Measurements from ENCODE around the gene SLC5A5.

GRCh38 chr19:17929056-17929455 is 57.3 kb downstream of the SLC5A5 start:
- no peak for TF ChIP-seq CTCF (tag by site-specific recombination; IDR thresholded peaks at IDR 0.05)
- no peak for TF ChIP-seq YY1 (tag by site-specific recombination; IDR thresholded peaks at IDR 0.05)
- TF ChIP-seq, protein P1, sequence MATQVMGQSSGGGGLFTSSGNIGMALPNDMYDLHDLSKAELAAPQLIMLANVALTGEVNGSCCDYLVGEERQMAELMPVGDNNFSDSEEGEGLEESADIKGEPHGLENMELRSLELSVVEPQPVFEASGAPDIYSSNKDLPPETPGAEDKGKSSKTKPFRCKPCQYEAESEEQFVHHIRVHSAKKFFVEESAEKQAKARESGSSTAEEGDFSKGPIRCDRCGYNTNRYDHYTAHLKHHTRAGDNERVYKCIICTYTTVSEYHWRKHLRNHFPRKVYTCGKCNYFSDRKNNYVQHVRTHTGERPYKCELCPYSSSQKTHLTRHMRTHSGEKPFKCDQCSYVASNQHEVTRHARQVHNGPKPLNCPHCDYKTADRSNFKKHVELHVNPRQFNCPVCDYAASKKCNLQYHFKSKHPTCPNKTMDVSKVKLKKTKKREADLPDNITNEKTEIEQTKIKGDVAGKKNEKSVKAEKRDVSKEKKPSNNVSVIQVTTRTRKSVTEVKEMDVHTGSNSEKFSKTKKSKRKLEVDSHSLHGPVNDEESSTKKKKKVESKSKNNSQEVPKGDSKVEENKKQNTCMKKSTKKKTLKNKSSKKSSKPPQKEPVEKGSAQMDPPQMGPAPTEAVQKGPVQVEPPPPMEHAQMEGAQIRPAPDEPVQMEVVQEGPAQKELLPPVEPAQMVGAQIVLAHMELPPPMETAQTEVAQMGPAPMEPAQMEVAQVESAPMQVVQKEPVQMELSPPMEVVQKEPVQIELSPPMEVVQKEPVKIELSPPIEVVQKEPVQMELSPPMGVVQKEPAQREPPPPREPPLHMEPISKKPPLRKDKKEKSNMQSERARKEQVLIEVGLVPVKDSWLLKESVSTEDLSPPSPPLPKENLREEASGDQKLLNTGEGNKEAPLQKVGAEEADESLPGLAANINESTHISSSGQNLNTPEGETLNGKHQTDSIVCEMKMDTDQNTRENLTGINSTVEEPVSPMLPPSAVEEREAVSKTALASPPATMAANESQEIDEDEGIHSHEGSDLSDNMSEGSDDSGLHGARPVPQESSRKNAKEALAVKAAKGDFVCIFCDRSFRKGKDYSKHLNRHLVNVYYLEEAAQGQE (tag by site-specific recombination; IDR thresholded peaks at IDR 0.05) = no peak
- no peak for TF ChIP-seq ZFHX2 (tag by site-specific recombination; conservative IDR thresholded peaks at IDR 0.05)
- TF ChIP-seq ZNF211 (tag by site-specific recombination; IDR thresholded peaks at IDR 0.05; ENCODE audit: low read depth) = no peak
- no peak for TF ChIP-seq ZNF629 (tag by site-specific recombination; IDR thresholded peaks at IDR 0.05)
- no peak for TF ChIP-seq ZNF707 (tag by site-specific recombination; IDR thresholded peaks at IDR 0.05)
- no peak for TF ChIP-seq ZNF311 (tag by site-specific recombination; IDR thresholded peaks at IDR 0.05; ENCODE audit: borderline replicate concordance)
- no peak for TF ChIP-seq GLIS1 (tag by site-specific recombination; IDR thresholded peaks at IDR 0.05)
- TF ChIP-seq ZNF121 (tag by site-specific recombination; IDR thresholded peaks at IDR 0.05) = no peak
- TF ChIP-seq ZFP41 (tag by site-specific recombination; IDR thresholded peaks at IDR 0.05; ENCODE audit: borderline replicate concordance) = no peak
